ENCODE results near the gene SCGB2B2.

SCGB2B2 gene

GRCh38 chr19:34711890-34712289 is 34.9 kb upstream of the SCGB2B2 start:
- Histone ChIP-seq H3K4me3 (ENCODE audit: low read depth, low read length) (no peak overlapping the region), H3K9me3 (ENCODE audit: control insufficient read depth, insufficient read depth, low read depth, low read length) (peaks cover 37% of the 10 kb centered on the region), H3K36me3 (ENCODE audit: control insufficient read depth in 2 of 2, insufficient read depth in 1 of 2, low read length in 2 of 2) (0 out of 3 replicates have a peak, but pooled peaks cover 0 to 5% of the 10 kb centered on the region in 2 experiments), H3K4me1 (ENCODE audit: control insufficient read depth, insufficient read depth, low read length) (no peaks in the 10 kb centered on the region), H3K27ac (ENCODE audit: extremely low read depth, low read depth, low read length) (no peak overlapping the region)
- ChIA-PET POLR2A (interaction anchor here (1.3 kb wide), 1 partner anchor 34 kb away, joined by 4 read pairs; the partner anchor contains the start of gene ZNF302), CTCF (interaction anchor here (0.6 to 6.9 kb wide), 45 partner anchors 10 to 1264 kb away, joined by 3 to 163 read pairs (median 4); partner anchors contain the start of genes ZNF181 and ZNF302)
- TF ChIP-seq ZNF175 (tag by site-specific recombination; IDR thresholded peaks at IDR 0.05) (no peak), ZNF23 (tag by site-specific recombination; IDR thresholded peaks at IDR 0.05; ENCODE audit: borderline replicate concordance) (no peak), ZNF514 (tag by site-specific recombination; IDR thresholded peaks at IDR 0.05) (no peak), ZNF391 (tag by site-specific recombination; IDR thresholded peaks at IDR 0.05; ENCODE audit: borderline replicate concordance, low read depth) (no peak), ZNF280D (tag by site-specific recombination; IDR thresholded peaks at IDR 0.05) (no peak), AEBP2 (tag by site-specific recombination; IDR thresholded peaks at IDR 0.05; ENCODE audit: borderline replicate concordance) (no peak), ATF2 (tag by site-specific recombination; IDR thresholded peaks at IDR 0.05; ENCODE audit: low read depth) (no peak), KLF17 (tag by site-specific recombination; IDR thresholded peaks at IDR 0.05) (no peak), MYNN (tag by site-specific recombination; IDR thresholded peaks at IDR 0.05; ENCODE audit: borderline replicate concordance) (no peak), MZF1 (tag by site-specific recombination; IDR thresholded peaks at IDR 0.05; ENCODE audit: borderline replicate concordance) (no peak), GLIS2 (tag by site-specific recombination; IDR thresholded peaks at IDR 0.05) (no peak), OSR2 (tag by site-specific recombination; IDR thresholded peaks at IDR 0.05) (no peak), ZNF658 (tag by site-specific recombination; IDR thresholded peaks at IDR 0.05) (no peak), ZSCAN18 (tag by site-specific recombination; IDR thresholded peaks at IDR 0.05) (no peak)
- TF ChIP-seq, protein P1, sequence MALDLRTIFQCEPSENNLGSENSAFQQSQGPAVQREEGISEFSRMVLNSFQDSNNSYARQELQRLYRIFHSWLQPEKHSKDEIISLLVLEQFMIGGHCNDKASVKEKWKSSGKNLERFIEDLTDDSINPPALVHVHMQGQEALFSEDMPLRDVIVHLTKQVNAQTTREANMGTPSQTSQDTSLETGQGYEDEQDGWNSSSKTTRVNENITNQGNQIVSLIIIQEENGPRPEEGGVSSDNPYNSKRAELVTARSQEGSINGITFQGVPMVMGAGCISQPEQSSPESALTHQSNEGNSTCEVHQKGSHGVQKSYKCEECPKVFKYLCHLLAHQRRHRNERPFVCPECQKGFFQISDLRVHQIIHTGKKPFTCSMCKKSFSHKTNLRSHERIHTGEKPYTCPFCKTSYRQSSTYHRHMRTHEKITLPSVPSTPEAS (tag by site-specific recombination; IDR thresholded peaks at IDR 0.05) = no peak
- TF ChIP-seq, protein P2, sequence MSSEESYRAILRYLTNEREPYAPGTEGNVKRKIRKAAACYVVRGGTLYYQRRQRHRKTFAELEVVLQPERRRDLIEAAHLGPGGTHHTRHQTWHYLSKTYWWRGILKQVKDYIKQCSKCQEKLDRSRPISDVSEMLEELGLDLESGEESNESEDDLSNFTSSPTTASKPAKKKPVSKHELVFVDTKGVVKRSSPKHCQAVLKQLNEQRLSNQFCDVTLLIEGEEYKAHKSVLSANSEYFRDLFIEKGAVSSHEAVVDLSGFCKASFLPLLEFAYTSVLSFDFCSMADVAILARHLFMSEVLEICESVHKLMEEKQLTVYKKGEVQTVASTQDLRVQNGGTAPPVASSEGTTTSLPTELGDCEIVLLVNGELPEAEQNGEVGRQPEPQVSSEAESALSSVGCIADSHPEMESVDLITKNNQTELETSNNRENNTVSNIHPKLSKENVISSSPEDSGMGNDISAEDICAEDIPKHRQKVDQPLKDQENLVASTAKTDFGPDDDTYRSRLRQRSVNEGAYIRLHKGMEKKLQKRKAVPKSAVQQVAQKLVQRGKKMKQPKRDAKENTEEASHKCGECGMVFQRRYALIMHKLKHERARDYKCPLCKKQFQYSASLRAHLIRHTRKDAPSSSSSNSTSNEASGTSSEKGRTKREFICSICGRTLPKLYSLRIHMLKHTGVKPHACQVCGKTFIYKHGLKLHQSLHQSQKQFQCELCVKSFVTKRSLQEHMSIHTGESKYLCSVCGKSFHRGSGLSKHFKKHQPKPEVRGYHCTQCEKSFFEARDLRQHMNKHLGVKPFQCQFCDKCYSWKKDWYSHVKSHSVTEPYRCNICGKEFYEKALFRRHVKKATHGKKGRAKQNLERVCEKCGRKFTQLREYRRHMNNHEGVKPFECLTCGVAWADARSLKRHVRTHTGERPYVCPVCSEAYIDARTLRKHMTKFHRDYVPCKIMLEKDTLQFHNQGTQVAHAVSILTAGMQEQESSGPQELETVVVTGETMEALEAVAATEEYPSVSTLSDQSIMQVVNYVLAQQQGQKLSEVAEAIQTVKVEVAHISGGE (tag by site-specific recombination; conservative IDR thresholded peaks at IDR 0.05; ENCODE audit: low read depth) = no peak
- TF ChIP-seq, protein P3, sequence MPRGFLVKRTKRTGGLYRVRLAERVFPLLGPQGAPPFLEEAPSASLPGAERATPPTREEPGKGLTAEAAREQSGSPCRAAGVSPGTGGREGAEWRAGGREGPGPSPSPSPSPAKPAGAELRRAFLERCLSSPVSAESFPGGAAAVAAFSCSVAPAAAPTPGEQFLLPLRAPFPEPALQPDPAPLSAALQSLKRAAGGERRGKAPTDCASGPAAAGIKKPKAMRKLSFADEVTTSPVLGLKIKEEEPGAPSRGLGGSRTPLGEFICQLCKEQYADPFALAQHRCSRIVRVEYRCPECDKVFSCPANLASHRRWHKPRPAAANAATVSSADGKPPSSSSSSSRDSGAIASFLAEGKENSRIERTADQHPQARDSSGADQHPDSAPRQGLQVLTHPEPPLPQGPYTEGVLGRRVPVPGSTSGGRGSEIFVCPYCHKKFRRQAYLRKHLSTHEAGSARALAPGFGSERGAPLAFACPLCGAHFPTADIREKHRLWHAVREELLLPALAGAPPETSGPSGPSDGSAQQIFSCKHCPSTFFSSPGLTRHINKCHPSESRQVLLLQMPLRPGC (tag by site-specific recombination; IDR thresholded peaks at IDR 0.05) = no peak

All from HEK293 (cell line).